Ovary (tissue), 3 donors: ENCODE measurements around the gene ERVFRD-1.

Experiments
- POLR2A ChIP-seq: fragments of 450-650 bp; IDR thresholded peaks from one replicate; pipeline ENCODE4 v1.6.1; 2017; ENCODE audit warnings: antibody characterized with exemption, mild to moderate bottlenecking, moderate library complexity
- TF ChIP-seq, protein P1 (sequence below), 3 donors: fragments of 450-650 bp in 2 of 3; fragments of 200-600 bp in 1 of 3; IDR thresholded peaks; one replicate each; pipeline versions ENCODE4 v1.5.1 to v1.8.0; 2016 to 2022; ENCODE audit warnings: antibody characterized with exemption in 3 of 3, mild to moderate bottlenecking in 1 of 3
- donor health status: DM: no; HTN: no; CAD: no.

DNA sequence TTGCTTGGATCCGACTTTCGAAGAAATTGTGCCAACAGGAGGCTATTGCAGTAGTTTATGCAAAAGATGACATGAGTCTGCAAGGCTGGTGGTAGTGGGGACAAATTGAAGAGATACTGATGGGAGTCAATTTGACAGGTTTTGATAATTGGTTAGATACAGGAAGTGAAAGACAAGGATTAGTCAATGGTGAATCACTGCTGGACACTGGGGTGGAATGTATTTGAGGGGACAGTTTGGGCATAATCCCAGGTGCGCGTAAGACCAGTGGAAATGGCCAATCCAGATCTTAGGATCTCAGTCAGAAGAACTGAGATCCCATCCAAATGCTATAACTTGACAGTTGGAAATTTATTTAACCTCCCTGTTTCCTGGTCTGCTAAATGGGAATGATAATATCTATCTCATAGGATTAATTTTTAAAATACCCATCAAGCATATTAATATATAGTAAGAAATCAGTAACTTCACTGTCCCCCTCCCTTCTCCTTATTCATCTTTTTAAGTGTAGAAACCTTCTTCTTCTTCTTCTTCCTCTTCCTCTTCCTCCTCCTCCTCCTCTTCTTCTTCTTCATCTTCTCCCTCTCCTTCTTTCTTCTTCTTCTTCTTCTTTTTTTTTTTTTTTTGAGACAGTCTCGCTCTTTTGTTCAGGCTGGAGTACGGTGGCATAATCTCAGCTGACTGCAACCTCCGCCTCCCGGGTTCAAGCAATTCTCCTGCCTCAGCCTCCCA, 30.9 kb upstream of the ERVFRD-1 start:
- TF ChIP-seq, protein P1, sequence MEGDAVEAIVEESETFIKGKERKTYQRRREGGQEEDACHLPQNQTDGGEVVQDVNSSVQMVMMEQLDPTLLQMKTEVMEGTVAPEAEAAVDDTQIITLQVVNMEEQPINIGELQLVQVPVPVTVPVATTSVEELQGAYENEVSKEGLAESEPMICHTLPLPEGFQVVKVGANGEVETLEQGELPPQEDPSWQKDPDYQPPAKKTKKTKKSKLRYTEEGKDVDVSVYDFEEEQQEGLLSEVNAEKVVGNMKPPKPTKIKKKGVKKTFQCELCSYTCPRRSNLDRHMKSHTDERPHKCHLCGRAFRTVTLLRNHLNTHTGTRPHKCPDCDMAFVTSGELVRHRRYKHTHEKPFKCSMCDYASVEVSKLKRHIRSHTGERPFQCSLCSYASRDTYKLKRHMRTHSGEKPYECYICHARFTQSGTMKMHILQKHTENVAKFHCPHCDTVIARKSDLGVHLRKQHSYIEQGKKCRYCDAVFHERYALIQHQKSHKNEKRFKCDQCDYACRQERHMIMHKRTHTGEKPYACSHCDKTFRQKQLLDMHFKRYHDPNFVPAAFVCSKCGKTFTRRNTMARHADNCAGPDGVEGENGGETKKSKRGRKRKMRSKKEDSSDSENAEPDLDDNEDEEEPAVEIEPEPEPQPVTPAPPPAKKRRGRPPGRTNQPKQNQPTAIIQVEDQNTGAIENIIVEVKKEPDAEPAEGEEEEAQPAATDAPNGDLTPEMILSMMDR (IDR thresholded peaks at IDR 0.05), result no peak
- no peak for TF ChIP-seq POLR2A
